Activated T-helper 1 cell treated with anti-CD3 and anti-CD28 coated beads, Interleukin-12 subunit alpha, Interleukin-12 subunit beta, Interleukin-2, Interleukin-4 antibody, amounts not matched to agents 30 ng/mL and 10 ng/mL and 1 ng/mL, durations not matched to agents 14 hours and 24 hours and 36 hours (primary cell): ENCODE data around the gene DAB1. TPM values are rescaled to one million over a fixed set of nuclear protein-coding genes. Genes with fewer than 3 reads are reported as not detected.

Source experiments
- DNase-seq: peaks from one replicate; pipeline ENCODE4 v3.0.0; 2021; ENCODE audit warnings: low spot score
- H3K27ac Mint-ChIP-seq: one replicate; pipeline ENCODE4 v1.8.0; 2021; ENCODE audit warnings: mild to moderate bottlenecking, mixed read lengths
- H3K27me3 Mint-ChIP-seq: one replicate; pipeline ENCODE4 v1.8.0; 2022; ENCODE audit warnings: mild to moderate bottlenecking, moderate library complexity, mixed read lengths; ENCODE audit not compliant: insufficient read depth
- H3K36me3 Mint-ChIP-seq: one replicate; pipeline ENCODE4 v1.8.0; 2021; ENCODE audit warnings: low read depth, mixed read lengths
- H3K4me1 Mint-ChIP-seq: one replicate; pipeline ENCODE4 v1.8.0; 2021; ENCODE audit warnings: low read depth, mixed read lengths
- H3K4me3 Mint-ChIP-seq: one replicate; pipeline ENCODE4 v1.8.0; 2021; ENCODE audit warnings: mild to moderate bottlenecking, moderate library complexity, mixed read lengths
- H3K9me3 Mint-ChIP-seq: one replicate; pipeline ENCODE4 v1.8.0; 2021; ENCODE audit warnings: mixed read lengths
- intact Hi-C: fragments of 100-400 bp; cut with micrococcal nuclease; formaldehyde crosslinking; loops from one replicate; pipeline ENCODE4 v1.15.1; 2024
- total RNA-seq: library from RNA; stranded (reverse); gene quantifications from 2 replicates; pipeline ENCODE4 v1.2.3, GENCODE V29; 2022

DAB1 gene
- total RNA-seq, 1 donor from 2014 or later = not detected

DNA sequence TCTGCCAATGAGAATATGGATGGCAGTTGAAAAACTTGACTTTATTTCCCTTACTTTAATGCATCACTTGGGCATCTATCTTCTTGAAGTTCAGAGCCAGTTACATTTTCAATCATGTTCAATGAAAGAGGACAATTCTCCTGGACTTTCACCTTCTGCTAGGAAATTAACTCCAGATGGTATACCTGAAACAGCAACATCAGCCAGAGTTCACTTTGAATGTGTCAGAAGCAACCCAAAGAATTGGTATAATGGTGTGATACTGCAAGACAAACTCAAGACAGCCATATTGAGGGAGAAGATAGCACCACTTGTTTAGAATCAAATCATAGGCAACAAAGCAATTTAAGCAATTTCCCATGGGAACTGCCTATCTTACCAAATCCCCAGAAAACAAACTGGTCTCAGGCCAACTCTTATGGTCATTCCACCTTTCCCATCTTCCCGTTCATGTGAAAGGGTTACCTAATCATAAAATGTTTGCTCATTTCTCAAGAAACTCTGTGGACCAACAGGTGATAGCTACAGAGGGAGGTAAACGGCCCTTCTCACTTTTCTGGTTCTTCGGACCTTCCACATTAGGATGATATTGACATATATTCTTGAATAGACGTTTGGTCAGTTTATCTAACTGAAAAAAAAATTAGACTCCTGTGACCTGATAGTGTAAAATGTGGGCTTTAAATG is 428.3 kb downstream of the DAB1 start:
- Mint-ChIP-seq H3K9me3 (no peaks in the 10 kb centered on the region), H3K4me3 (no peak overlapping the region), H3K27me3 (no peaks in the 10 kb centered on the region), H3K27ac (no peak overlapping the region), H3K4me1 (no peaks in the 10 kb centered on the region), H3K36me3 (no peaks in the 10 kb centered on the region)
- intact Hi-C loops = no loop called here
- DNase-seq = no peak

DNA sequence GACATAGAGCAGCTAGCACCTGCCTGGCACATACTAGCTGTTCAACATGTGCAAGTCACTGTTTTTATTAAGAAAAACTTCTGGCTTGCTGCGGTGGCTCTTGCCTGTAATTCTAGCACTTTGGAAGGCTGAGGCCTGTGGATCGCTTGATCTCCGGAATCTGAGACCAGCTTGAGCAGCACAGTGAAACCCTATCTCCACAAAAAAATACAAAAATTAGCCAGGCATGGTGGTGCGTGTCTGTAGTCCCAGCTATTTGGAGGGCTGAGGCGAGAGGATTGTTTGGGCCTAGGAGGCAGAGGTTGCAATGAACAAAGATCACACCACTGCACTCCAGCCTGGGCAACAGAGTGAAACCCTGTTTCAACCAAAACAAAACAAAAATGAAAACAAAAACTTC is 430.4 kb downstream of the DAB1 start:
- no peak overlapping the region for H3K4me3 Mint-ChIP-seq
- no peak overlapping the region for H3K27ac Mint-ChIP-seq
- intact Hi-C loops = no loop called here
- H3K36me3 Mint-ChIP-seq = no peaks in the 10 kb centered on the region
- no peaks in the 10 kb centered on the region for H3K27me3 Mint-ChIP-seq
- no peaks in the 10 kb centered on the region for H3K4me1 Mint-ChIP-seq
- no peak for DNase-seq
- no peaks in the 10 kb centered on the region for H3K9me3 Mint-ChIP-seq

DNA sequence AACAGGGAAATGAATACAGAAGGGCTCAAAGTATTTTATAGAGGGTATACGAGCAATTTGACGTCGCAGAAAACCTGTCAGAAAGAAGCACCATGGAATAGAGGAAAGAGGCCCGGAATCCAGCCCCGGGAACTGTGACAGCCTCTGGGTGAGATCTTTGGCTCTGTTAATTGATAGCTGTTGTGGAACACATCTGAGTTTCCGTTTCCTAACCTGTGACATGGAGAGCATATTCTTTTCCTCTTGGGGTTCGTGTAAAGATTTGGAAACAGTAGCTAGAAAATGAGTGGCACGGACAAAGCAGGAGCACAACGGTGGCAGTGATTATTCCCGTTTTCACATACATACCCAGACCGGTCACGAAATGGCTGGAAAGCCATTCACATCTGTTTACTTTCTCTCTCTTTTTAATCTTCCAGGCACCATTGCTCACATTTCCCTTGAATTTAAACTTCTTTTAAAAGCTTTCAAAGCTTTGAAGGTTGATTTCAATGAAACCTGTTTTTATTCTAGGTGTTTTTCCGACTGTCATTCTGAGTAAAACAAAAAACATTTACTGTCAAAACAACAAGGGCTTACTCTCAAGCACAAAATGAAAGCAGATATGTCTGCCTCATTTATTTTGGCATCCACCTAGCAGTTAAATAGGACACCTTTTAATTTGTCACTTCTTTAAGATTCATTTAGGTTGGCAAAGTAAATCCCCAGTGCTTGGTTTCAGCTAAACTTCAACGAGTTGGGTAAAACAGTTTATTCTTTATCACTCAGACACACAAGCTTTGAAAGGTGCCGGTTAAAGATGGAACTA is 431.3 kb downstream of the DAB1 start:
- Mint-ChIP-seq H3K36me3 (no peaks in the 10 kb centered on the region), H3K4me1 (no peaks in the 10 kb centered on the region), H3K27ac (no peak overlapping the region), H3K27me3 (peaks cover 1% of the 10 kb centered on the region), H3K9me3 (no peaks in the 10 kb centered on the region), H3K4me3 (no peak overlapping the region)
- DNase-seq = no peak
- intact Hi-C loops = no loop called here

DNA sequence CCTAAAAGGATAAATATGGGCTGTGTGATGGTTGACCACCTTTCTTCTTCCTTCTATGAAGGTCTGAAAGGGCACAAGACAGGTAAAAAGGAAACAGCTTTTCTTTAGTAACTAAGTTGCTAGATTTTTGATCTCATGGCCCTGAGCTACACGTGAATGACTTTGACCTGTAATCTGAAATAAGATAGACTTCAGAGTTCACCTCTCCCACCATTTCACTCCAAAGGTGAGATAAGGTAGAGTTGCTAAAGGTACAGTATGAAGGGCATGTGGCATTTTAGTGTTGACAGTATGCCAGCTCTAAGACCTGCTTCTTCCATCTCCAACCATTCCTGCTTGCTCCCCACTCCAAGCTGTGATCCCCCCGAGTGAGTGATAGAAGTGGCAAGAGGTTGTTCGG is 432.3 kb downstream of the DAB1 start:
- intact Hi-C loops = no loop called here
- peaks cover 1% of the 10 kb centered on the region for H3K27me3 Mint-ChIP-seq

DNA sequence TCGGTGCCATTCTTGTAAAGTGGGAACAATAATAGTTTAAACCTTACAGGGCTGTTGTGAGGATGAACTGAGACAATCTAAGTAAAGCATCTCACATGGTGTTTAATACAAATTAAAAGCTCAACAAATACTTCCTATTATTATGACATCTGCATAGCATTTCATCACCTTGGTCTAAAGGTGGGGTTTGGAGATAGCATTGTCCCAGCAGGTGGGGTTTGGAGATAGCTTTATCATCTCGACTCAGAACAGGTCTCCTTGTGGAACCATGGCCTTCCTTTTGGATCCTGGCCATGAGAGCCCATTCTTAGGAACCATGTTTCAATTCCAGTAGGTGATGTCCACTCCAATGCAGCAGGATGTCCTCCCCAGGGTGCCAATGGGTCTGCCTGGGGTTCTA is 437.5 kb downstream of the DAB1 start:
- H3K4me3 Mint-ChIP-seq = no peak overlapping the region
- no peak overlapping the region for H3K27ac Mint-ChIP-seq
- intact Hi-C loops = no loop called here
- no peaks in the 10 kb centered on the region for H3K4me1 Mint-ChIP-seq
- no peak for DNase-seq
- H3K9me3 Mint-ChIP-seq = no peaks in the 10 kb centered on the region
- peaks cover 5% of the 10 kb centered on the region for H3K27me3 Mint-ChIP-seq
- H3K36me3 Mint-ChIP-seq = no peaks in the 10 kb centered on the region

More for the DNA sequence above, 432.3 kb downstream of the DAB1 start:
- H3K9me3 Mint-ChIP-seq = no peaks in the 10 kb centered on the region
- no peaks in the 10 kb centered on the region for H3K4me1 Mint-ChIP-seq
- DNase-seq = no peak
- no peak overlapping the region for H3K27ac Mint-ChIP-seq
- no peak overlapping the region for H3K4me3 Mint-ChIP-seq
- H3K36me3 Mint-ChIP-seq = no peaks in the 10 kb centered on the region

DNA sequence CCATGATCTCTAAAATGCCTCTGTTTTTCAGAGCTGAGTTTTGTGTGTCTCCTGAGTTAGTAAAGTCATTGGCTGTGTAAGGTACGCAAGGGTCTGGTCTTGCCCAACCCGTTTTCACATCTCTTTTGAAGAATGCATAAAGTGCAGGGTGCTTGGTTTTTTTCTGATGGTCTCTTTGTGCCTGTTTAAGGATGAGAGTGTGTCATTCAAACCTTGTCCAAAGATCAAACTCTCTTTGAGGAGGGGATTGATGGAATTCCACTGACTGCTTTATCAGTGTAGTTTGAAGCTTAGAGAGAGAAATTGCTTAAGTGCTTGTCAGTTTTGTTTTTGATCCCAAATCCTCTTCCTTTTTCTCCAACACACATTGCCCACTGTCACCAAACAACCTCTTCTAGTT is 438.0 kb downstream of the DAB1 start:
- H3K4me1 Mint-ChIP-seq = no peaks in the 10 kb centered on the region
- H3K9me3 Mint-ChIP-seq = no peaks in the 10 kb centered on the region
- no peaks in the 10 kb centered on the region for H3K36me3 Mint-ChIP-seq
- peaks cover 5% of the 10 kb centered on the region for H3K27me3 Mint-ChIP-seq
- no peak for DNase-seq
- no peak overlapping the region for H3K27ac Mint-ChIP-seq
- H3K4me3 Mint-ChIP-seq = no peak overlapping the region
- intact Hi-C loops = no loop called here

DNA sequence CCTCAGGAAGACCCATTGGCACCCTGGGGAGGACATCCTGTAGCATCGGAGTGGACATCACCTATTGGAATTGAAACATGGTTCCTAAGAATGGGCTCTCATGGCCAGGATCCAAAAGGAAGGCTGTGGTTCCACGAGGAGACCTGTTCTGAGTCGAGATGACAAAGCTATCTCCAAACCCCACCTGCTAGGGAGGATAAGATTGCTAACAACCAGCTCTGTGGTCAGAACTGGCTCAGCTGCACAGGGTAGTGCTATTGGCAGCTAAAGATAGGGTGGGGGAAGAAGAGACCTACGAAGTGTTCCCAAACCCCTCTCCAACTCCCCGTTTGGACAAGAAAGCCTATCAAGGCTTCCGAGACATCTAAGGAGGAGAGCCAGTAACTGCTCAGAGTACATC is 440.4 kb downstream of the DAB1 start:
- H3K4me3 Mint-ChIP-seq = no peak overlapping the region
- H3K27me3 Mint-ChIP-seq = peaks cover 5% of the 10 kb centered on the region
- intact Hi-C loops = no loop called here
- H3K27ac Mint-ChIP-seq = no peak overlapping the region
- no peaks in the 10 kb centered on the region for H3K4me1 Mint-ChIP-seq
- H3K36me3 Mint-ChIP-seq = no peaks in the 10 kb centered on the region
- no peak for DNase-seq
- no peaks in the 10 kb centered on the region for H3K9me3 Mint-ChIP-seq

DNA sequence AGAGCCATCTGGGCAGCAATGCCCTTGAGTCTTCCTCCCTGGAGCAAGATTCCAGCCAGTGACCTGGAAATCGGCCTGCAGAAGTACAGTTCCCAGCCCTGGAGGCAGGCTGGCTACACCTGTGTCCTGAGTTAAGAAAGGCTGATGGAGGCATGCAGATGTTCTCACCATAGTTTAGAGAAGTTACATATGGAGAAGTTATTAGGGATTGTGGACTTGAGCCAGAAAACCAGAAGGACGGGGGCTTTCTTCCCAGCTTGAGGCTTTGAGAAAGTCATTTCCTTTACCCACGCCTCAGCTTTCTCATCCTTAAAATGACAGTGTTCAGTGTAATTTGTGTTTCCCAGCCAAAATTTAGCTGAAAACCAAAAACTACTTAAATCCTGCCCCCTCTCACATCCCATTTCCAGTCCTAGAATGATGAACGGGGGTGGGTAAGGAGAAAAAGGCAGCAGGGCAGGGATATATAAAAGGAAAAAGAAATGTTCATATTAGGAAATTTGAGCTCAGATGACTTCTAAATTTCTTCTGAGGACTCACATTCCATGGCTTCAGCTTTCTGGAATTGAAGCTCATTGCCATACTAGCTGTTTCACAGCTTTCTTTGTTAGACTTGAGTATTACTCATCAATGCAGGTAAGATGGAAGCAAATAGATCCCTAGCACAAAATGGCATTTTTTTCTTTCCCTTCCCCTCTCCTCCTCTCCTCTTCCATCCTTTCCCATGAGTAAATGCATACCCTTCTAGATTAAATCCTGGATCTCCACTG is 443.7 kb downstream of the DAB1 start:
- H3K27me3 Mint-ChIP-seq = peaks cover 4% of the 10 kb centered on the region
- no peaks in the 10 kb centered on the region for H3K4me1 Mint-ChIP-seq
- no peak for DNase-seq
- no peak overlapping the region for H3K27ac Mint-ChIP-seq
- intact Hi-C loops = no loop called here
- H3K4me3 Mint-ChIP-seq = no peak overlapping the region
- no peaks in the 10 kb centered on the region for H3K36me3 Mint-ChIP-seq
- no peaks in the 10 kb centered on the region for H3K9me3 Mint-ChIP-seq

DNA sequence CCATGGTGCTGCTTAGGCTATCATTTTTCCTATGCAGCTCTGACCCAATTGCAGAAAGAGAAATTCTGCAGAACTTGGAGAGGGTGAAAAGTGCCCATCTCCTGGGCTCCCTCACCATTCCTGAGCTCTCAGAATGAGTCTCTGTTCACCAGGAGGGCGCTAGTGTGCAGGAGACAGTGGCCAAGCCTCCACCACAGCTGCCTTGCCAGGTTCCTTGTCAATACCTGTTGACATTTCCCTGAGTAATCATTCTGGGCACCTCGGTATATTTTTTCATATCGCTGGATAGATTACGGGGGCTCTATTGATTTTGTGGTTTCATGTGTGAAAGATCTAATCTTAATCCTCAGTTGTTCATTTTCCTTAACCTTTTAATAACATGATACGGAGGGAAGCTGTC is 445.0 kb downstream of the DAB1 start:
- no peak for DNase-seq
- Mint-ChIP-seq H3K9me3 (no peaks in the 10 kb centered on the region), H3K36me3 (no peaks in the 10 kb centered on the region), H3K4me3 (no peak overlapping the region), H3K27me3 (peaks cover 4% of the 10 kb centered on the region), H3K4me1 (no peaks in the 10 kb centered on the region), H3K27ac (no peak overlapping the region)
- intact Hi-C loops = no loop called here

DNA sequence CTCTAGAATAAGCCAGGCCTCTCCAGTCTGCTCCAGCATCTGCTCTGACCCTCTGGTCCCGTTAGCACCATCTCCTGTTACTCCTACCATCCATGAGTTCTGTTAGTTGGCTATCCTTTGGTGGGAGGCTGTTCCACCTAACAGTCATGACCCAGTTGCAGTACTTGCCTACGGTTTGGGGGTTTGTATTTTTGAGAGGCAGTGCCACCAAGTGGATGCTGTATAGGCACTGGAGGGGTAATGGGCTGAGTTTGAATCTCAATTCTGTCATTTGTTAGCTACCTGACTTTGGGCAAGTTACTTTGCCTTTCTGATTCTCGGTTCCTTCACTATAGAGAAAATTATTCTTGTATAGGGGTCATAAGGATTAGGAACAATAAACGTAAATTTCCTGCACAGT is 445.9 kb downstream of the DAB1 start:
- no peaks in the 10 kb centered on the region for H3K4me1 Mint-ChIP-seq
- H3K36me3 Mint-ChIP-seq = no peaks in the 10 kb centered on the region
- no peak overlapping the region for H3K4me3 Mint-ChIP-seq
- DNase-seq = no peak
- peaks cover 2% of the 10 kb centered on the region for H3K27me3 Mint-ChIP-seq
- intact Hi-C loops = no loop called here
- H3K9me3 Mint-ChIP-seq = no peaks in the 10 kb centered on the region
- H3K27ac Mint-ChIP-seq = no peak overlapping the region

DNA sequence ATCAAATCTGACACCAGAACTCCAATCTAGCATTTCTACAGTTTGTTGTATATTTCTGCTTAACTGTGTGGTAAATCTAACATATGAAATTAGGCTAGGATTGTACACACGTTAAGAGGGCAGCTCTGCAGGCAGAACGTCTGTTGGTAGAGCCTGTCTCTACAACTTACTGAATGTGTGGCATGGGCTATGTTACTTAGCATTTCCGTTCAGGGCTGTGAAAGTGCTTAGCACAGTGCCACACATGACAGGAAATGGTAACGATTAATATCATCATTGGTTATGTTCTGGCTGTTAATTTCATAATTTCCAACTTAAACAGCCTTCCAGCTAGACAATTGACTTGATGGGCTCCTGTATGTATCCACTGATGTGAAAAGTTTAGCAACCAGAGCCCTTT is 448.4 kb downstream of the DAB1 start:
- Mint-ChIP-seq H3K27me3 (no peaks in the 10 kb centered on the region), H3K4me1 (no peaks in the 10 kb centered on the region)

DNA sequence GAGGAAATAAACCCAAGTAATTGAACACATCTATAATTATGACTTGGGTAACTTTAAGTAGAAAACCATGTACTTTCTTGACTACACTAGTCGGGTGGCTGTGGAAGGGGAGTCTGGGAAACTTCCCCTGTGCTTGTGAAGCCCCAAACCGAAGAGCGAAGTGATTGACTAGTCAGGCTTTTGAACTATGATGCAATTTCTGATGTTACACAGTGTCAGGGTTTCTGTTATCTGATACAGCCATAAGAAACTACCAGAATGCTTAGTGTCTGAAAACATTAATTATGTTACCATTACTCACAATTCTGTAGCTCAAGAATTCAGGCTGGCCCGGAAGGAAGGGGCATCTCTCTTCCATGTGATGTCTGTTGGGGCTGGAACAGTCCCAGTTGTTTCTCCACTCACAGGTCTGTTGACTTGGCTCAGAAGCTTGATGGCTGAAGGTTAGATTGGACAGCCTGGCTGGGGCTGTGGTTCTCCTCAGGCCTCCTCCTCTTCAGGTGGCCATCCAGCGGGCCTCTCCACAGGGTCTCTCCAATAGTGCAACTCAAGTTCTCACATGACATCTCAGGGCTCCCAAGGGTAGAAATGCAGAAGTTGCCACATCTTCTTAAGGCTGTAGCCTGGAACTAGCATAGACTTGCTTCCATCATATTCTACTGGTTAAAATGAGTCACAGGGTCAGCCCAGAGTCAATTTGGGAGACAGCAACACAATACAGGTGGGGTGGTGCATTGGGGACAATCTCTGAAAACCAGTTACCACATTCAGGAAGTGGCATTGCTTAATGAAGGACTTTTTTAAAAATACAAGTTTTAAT is 449.7 kb downstream of the DAB1 start:
- H3K9me3 Mint-ChIP-seq = no peaks in the 10 kb centered on the region
- no peak overlapping the region for H3K4me3 Mint-ChIP-seq
- no peak for DNase-seq
- intact Hi-C loops = no loop called here
- no peaks in the 10 kb centered on the region for H3K36me3 Mint-ChIP-seq
- no peaks in the 10 kb centered on the region for H3K4me1 Mint-ChIP-seq
- no peaks in the 10 kb centered on the region for H3K27me3 Mint-ChIP-seq
- no peak overlapping the region for H3K27ac Mint-ChIP-seq

More for the DNA sequence above, 448.4 kb downstream of the DAB1 start:
- no peak overlapping the region for H3K27ac Mint-ChIP-seq
- no peaks in the 10 kb centered on the region for H3K9me3 Mint-ChIP-seq
- H3K36me3 Mint-ChIP-seq = no peaks in the 10 kb centered on the region
- no peak for DNase-seq
- intact Hi-C loops = no loop called here
- no peak overlapping the region for H3K4me3 Mint-ChIP-seq
